Measurements from ENCODE around the gene AFAP1L1.

GRCh38 chr5:149333711-149334443, 62.2 kb downstream of the AFAP1L1 start:
- no peak for TF ChIP-seq EZH2 (IDR thresholded peaks at IDR 0.05)
- no peak for TF ChIP-seq POLR2AphosphoS5 (IDR thresholded peaks at IDR 0.05; ENCODE audit: borderline replicate concordance, low read depth, low read length)
